Lung (tissue), 12 donors: ENCODE measurements around the gene ACOT7. TPM values are rescaled to one million over a fixed set of nuclear protein-coding genes. Genes with fewer than 3 reads are reported as not detected.

Source experiments
- ATAC-seq: fragments of 200-7000 bp; cut with Tn5 transposase; one replicate; pipeline ENCODE4 v1.9.1; 2020; ENCODE audit warnings: moderate number of reproducible peaks; ENCODE audit not compliant: insufficient read depth, low FRiP score
- DNase-seq, 3 donors: peaks; one replicate each; pipeline ENCODE4 v3.0.0-alpha.2; 2013 to 2017
- H3K27ac ChIP-seq, 2 donors: one replicate each; pipeline ENCODE4 v1.5.1; 2013; ENCODE audit warnings: mild to moderate bottlenecking in 2 of 2, moderate library complexity in 2 of 2, control low read depth in 1 of 2, inconsistent platforms in 1 of 2, low read depth in 1 of 2, low read length in 1 of 2
- H3K27me3 ChIP-seq, 3 donors: one replicate each; pipeline ENCODE4 v1.5.1; 2013; ENCODE audit warnings: low read length in 2 of 3; ENCODE audit not compliant: control insufficient read depth in 3 of 3, insufficient read depth in 3 of 3
- H3K36me3 ChIP-seq, 4 donors: one replicate each; pipeline ENCODE4 v1.5.1; 2013; ENCODE audit warnings: low read length in 4 of 4, mild to moderate bottlenecking in 1 of 4, moderate library complexity in 1 of 4; ENCODE audit not compliant: control insufficient read depth in 4 of 4, insufficient read depth in 4 of 4
- H3K4me1 ChIP-seq, 5 donors: one replicate each; pipeline ENCODE4 v1.5.1; 2013; ENCODE audit warnings: low read length in 5 of 5, mild to moderate bottlenecking in 2 of 5, moderate library complexity in 1 of 5; ENCODE audit not compliant: control insufficient read depth in 5 of 5, insufficient read depth in 5 of 5
- H3K4me3 ChIP-seq: one replicate; pipeline ENCODE4 v1.5.1; 2013; ENCODE audit warnings: mild to moderate bottlenecking, control low read depth, moderate library complexity
- H3K9ac ChIP-seq, 2 donors: one replicate each; pipeline ENCODE4 v1.5.1; 2013; ENCODE audit warnings: low read length in 2 of 2, control low read depth in 1 of 2; ENCODE audit not compliant: insufficient read depth in 1 of 2
- H3K9me3 ChIP-seq, 4 donors: one replicate each; pipeline ENCODE4 v1.5.1; 2013; ENCODE audit warnings: low read length in 3 of 4, mild to moderate bottlenecking in 1 of 4, moderate library complexity in 1 of 4; ENCODE audit not compliant: control insufficient read depth in 4 of 4, insufficient read depth in 3 of 4
- WGBS, 2 donors: extraction: QIAGEN DNeasy Blood & Tissue Kit; methylation state at CpG; one replicate each; pipeline ENCODE4 v1.1.7; 2013; 5-methylcytosine and 5-hydroxymethylcytosine counted together
- polyA plus RNA-seq, 2 donors: library from polyadenylated mRNA; stranded (reverse); fragments of 200-250 nt; gene quantifications; one replicate each; pipeline ENCODE4 v1.2.1, GENCODE V29; 2013
- total RNA-seq, 2 donors: library from RNA; depleted of rRNA in 1 of 2; stranded (reverse); fragments of >200 nt in 1 of 2; gene quantifications; one replicate each; pipeline ENCODE4 v1.2.1, GENCODE V29; 2014 to 2021
- TF ChIP-seq, protein P1 (sequence below): IDR thresholded peaks from 2 replicates; pipeline ENCODE4 v1.5.1; 2012; ENCODE audit warnings: mild to moderate bottlenecking; ENCODE audit errors: control extremely low read depth, extremely low read depth
- donor health status: control.
- donor health status: control.
- donor health status: Bipolar disorder and iron deficiency.
- donor health status: healthy.
- donor health status: DM: yes; HTN: yes; CAD: no.

Gene ACOT7
- total and polyA plus RNA-seq, 4 donors, result 8.8 to 37.4 (median 23.1) TPM

DNA sequence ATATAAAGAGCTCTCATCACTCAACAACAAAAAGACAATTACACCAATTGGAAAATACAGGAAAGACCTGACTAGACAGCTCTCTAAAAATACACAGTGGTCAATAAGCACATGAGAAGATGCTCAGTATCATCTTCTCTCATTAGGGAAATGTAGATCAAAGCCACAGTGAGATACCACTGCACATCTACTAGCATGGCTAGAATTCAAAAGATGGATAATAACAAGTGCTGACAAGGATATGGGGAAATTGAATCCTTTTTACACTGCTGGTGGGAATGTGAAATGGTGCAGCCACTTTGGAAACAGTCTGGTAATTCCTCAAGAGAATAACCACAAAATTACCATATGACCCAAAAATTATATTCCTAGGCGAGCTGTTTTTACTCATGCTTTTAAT lies 9.4 kb downstream of the ACOT7 start:
- Histone ChIP-seq H3K9me3 (peaks cover 0 to 4% (median 0%) of the 10 kb centered on the region in 4 donors), H3K36me3 (no peaks in the 10 kb centered on the region), H3K4me3 (no peak overlapping the region), H3K27me3 (no peaks in the 10 kb centered on the region), H3K27ac (no peak overlapping the region), H3K4me1 (peaks cover 0 to 8% (median 0%) of the 10 kb centered on the region in 5 donors), H3K9ac (no peak overlapping the region)
- 94 to 100% methylated on average over 1 of the region's 1 CpG for WGBS, 2 donors
- ATAC-seq (no peak), DNase-seq (no peak)
- TF ChIP-seq, protein P1, sequence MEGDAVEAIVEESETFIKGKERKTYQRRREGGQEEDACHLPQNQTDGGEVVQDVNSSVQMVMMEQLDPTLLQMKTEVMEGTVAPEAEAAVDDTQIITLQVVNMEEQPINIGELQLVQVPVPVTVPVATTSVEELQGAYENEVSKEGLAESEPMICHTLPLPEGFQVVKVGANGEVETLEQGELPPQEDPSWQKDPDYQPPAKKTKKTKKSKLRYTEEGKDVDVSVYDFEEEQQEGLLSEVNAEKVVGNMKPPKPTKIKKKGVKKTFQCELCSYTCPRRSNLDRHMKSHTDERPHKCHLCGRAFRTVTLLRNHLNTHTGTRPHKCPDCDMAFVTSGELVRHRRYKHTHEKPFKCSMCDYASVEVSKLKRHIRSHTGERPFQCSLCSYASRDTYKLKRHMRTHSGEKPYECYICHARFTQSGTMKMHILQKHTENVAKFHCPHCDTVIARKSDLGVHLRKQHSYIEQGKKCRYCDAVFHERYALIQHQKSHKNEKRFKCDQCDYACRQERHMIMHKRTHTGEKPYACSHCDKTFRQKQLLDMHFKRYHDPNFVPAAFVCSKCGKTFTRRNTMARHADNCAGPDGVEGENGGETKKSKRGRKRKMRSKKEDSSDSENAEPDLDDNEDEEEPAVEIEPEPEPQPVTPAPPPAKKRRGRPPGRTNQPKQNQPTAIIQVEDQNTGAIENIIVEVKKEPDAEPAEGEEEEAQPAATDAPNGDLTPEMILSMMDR, result no peak

DNA sequence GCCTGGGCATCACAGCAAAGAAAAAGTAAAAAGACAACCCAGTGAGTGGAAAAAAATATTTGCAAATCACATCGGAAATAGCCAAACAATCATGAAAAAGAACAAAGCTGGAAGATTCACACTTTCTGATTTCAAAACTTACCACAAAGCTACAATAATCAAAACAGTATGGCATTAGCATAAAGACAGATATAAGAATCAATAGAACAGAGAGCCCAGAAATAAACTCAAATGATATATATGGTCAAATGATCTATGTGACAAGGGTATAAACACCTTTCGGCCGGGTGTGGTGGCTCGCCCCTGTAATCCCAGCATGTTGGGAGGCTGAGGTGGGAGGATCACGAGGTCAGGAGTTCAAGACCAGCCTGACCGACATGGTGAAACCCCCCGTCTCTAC lies 13.5 kb downstream of the ACOT7 start:
- H3K9me3 ChIP-seq, result peaks cover 0 to 4% (median 0%) of the 10 kb centered on the region in 4 donors
- H3K27ac ChIP-seq, result no peak overlapping the region
- H3K4me1 ChIP-seq, result no peaks in the 10 kb centered on the region
- H3K27me3 ChIP-seq, result no peaks in the 10 kb centered on the region
- no peaks in the 10 kb centered on the region for H3K36me3 ChIP-seq
- TF ChIP-seq, protein P1, result no peak
- no peak overlapping the region for H3K9ac ChIP-seq
- no peak for ATAC-seq
- 97% methylated on average over 7 of the region's 7 CpGs for WGBS, 2 donors
- DNase-seq, result no peak
- no peak overlapping the region for H3K4me3 ChIP-seq

DNA sequence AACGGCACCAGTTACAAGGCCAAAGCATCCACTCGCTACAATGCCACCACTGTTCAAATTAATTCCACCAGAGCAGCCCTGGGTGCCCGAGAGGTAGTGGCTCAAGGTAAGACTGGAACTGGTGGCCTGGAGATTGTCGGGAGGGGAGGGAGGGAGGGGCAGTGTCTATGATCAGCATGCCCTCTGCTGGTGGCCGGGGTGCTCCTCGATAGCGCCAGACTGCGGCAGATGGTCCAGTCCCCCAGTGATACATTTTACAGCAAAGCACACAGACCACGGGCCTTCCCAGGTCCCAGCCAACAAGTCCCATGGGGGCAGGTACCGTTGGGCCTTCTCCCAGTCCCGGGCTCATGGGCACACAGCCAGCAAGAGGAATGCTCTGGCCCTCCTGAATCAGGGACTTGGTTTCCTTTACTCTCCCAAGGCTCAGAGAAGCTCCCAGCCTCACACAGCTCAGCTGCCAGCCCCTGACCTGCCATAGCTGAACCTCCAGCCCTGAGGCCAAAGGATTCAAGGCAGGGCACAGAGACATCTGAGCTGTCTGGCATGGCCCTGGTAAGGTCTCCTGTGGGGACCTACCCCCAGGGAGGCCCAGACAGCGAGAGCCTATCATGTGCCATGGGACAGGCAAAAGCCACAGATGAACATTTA lies 15.3 kb downstream of the ACOT7 start:
- Histone ChIP-seq H3K36me3 (no peaks in the 10 kb centered on the region), H3K4me3 (no peak overlapping the region), H3K27ac (no peak overlapping the region), H3K27me3 (no peaks in the 10 kb centered on the region), H3K9ac (no peak overlapping the region), H3K9me3 (peaks cover 0 to 4% (median 0%) of the 10 kb centered on the region in 4 donors), H3K4me1 (no peaks in the 10 kb centered on the region)
- no peak for ATAC-seq
- 83 to 84% methylated on average over 7 to 12 of the region's 12 CpGs for WGBS, 2 donors
- no peak for DNase-seq
- TF ChIP-seq, protein P1, result no peak
